ENCODE measurements around the gene SCRT2. TPM values are rescaled to one million over a fixed set of nuclear protein-coding genes. Genes with fewer than 3 reads are reported as not detected.

Gene SCRT2
- polyA plus RNA-seq, 1 of the 3 experiments (the other 2 are of a cell fraction) = not detected

GRCh38 chr20:623704-624103 is 51.9 kb downstream of the SCRT2 start (continued):
- TF ChIP-seq RAD21 (IDR thresholded peaks at IDR 0.05; ENCODE audit: low read length) (no peak), GABPA (IDR thresholded peaks at IDR 0.05; ENCODE audit: low read depth) (no peak), SIN3A (IDR thresholded peaks at IDR 0.05; ENCODE audit: borderline replicate concordance, low read depth, low read length) (no peak)

DNA sequence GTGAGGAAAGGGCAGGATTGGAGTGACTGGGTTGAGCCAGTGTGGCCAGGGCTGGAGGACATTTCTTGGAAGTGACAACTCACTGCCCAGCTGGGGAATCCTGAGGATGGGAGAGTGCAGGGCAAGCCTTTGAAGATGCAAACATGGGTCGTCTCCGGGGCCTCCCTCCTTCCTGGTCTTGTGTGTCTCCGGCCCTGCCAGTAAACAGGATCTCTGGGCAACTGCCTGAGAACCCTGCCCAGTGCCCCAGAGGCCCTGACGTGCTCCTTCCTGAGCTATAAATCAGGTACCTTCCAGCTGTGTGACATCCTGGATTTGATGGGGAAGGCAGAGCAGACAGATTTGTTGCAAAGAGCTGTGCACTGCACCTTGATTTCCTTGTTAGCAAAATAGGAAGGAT is 52.6 kb downstream of the SCRT2 start:
- H2AFZ ChIP-seq (ENCODE audit: low read depth) = no peak overlapping the region
- H4K20me1 ChIP-seq (ENCODE audit: insufficient read depth) = no peaks in the 10 kb centered on the region
- CTCF ChIA-PET = interaction anchor here (1.1 to 4.9 kb wide), 3 partner anchors 16 to 116 kb away, joined by 3 to 23 read pairs (median 4); no protein-coding TSS in a partner anchor
- no peak for DNase-seq
- H3K9ac ChIP-seq = no peak overlapping the region
- H3K4me1 ChIP-seq (ENCODE audit: control insufficient read depth in 1 of 2, insufficient read depth in 2 of 2, low read depth in 1 of 2, low read length in 1 of 2) = no peaks in the 10 kb centered on the region
- WGBS (ENCODE audit: low lambda C conversion rate) = 29% methylated on average over 3 of the region's 4 CpGs
- H3K27ac ChIP-seq (ENCODE audit: low read depth in 2 of 2, low read length in 1 of 2) = no peak overlapping the region
- no peaks in the 10 kb centered on the region for H3K9me3 ChIP-seq
- POLR2A ChIA-PET = no interaction called here
- no peak for TF ChIP-seq GATA2 (CRISPR knock-in tag; IDR thresholded peaks at IDR 0.05)
- no peak for TF ChIP-seq TCF12 (IDR thresholded peaks at IDR 0.05)
- no peak for TF ChIP-seq TEAD4 (IDR thresholded peaks at IDR 0.05; ENCODE audit: borderline replicate concordance, insufficient read depth)
- TF ChIP-seq YY1 (IDR thresholded peaks at IDR 0.05; ENCODE audit: low read depth) = no peak
- no peak for TF ChIP-seq RAD21 (IDR thresholded peaks at IDR 0.05; ENCODE audit: low read length)
- no peak for TF ChIP-seq FOXJ3 (CRISPR knock-in tag; IDR thresholded peaks at IDR 0.05)
- TF ChIP-seq SMC3 (IDR thresholded peaks at IDR 0.05; ENCODE audit: low read depth, low read length) = no peak
- no peak for TF ChIP-seq ELF1 (IDR thresholded peaks at IDR 0.05)
- TF ChIP-seq, protein P1, sequence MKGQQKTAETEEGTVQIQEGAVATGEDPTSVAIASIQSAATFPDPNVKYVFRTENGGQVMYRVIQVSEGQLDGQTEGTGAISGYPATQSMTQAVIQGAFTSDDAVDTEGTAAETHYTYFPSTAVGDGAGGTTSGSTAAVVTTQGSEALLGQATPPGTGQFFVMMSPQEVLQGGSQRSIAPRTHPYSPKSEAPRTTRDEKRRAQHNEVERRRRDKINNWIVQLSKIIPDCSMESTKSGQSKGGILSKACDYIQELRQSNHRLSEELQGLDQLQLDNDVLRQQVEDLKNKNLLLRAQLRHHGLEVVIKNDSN (IDR thresholded peaks at IDR 0.05; ENCODE audit: borderline replicate concordance, low read depth) = no peak
- TF ChIP-seq, protein P2, sequence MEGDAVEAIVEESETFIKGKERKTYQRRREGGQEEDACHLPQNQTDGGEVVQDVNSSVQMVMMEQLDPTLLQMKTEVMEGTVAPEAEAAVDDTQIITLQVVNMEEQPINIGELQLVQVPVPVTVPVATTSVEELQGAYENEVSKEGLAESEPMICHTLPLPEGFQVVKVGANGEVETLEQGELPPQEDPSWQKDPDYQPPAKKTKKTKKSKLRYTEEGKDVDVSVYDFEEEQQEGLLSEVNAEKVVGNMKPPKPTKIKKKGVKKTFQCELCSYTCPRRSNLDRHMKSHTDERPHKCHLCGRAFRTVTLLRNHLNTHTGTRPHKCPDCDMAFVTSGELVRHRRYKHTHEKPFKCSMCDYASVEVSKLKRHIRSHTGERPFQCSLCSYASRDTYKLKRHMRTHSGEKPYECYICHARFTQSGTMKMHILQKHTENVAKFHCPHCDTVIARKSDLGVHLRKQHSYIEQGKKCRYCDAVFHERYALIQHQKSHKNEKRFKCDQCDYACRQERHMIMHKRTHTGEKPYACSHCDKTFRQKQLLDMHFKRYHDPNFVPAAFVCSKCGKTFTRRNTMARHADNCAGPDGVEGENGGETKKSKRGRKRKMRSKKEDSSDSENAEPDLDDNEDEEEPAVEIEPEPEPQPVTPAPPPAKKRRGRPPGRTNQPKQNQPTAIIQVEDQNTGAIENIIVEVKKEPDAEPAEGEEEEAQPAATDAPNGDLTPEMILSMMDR (IDR thresholded peaks at IDR 0.05) = no peak
- TF ChIP-seq TAF1 (IDR thresholded peaks at IDR 0.05; ENCODE audit: borderline replicate concordance, low read depth, low read length) = no peak
- no peak for TF ChIP-seq PBX3 (IDR thresholded peaks at IDR 0.05)
- no peak for TF ChIP-seq MAX (IDR thresholded peaks at IDR 0.05; ENCODE audit: low read depth)
- no peaks in the 10 kb centered on the region for H3K79me2 ChIP-seq (ENCODE audit: insufficient read depth)
- H3F3A ChIP-seq (replicated peaks; ENCODE audit: insufficient read depth) = no peaks in the 10 kb centered on the region
- H3K27me3 ChIP-seq (ENCODE audit: insufficient read depth) = no peaks in the 10 kb centered on the region
- H3K4me3 ChIP-seq (ENCODE audit: low read depth in 2 of 2, low read length in 1 of 2) = no peak overlapping the region
- no peak overlapping the region for H3K4me2 ChIP-seq
- H3K9me2 ChIP-seq = no peaks in the 10 kb centered on the region
- H3K36me3 ChIP-seq (replicated peaks in 1 of 2; ENCODE audit: control insufficient read depth in 1 of 2, insufficient read depth in 2 of 2, low read length in 1 of 2) = no peaks in the 10 kb centered on the region

Measured in SK-N-SH (cell line).